SK-N-MC (cell line): Measurements from ENCODE around the gene C17orf107.

Experiments used
- EZH2 ChIP-seq: fragments of 200-600 bp; sonication (generic); IDR thresholded peaks from one replicate; pipeline ENCODE4 v1.6.1; 2017; ENCODE audit warnings: antibody characterized with exemption
- FOXP2 ChIP-seq: optimal IDR thresholded peaks from 2 replicates; pipeline ENCODE3; 2011; ENCODE audit warnings: mild to moderate bottlenecking, moderate library complexity; ENCODE audit not compliant: insufficient read depth; ENCODE audit errors: extremely low read length, control extremely low read depth
- POLR2AphosphoS5 ChIP-seq: IDR thresholded peaks from 2 replicates; pipeline ENCODE4 v1.6.1; 2012; ENCODE audit warnings: mild to moderate bottlenecking, low read depth, low read length, borderline replicate concordance

- no peak for TF ChIP-seq POLR2AphosphoS5
- no peak for TF ChIP-seq EZH2
- no peak for TF ChIP-seq FOXP2
These were observed at the start of gene C17orf107 for GRCh38 chr17:4899341-4900230.
